Activated naive CD4-positive, alpha-beta T cell treated with anti-CD3 and anti-CD28 coated beads, Interleukin-2, amount 10 ng/mL, durations not matched to agents 7 days and 5 days (primary cell): Measurements from ENCODE around the gene IRF2BP2.

Experiments used
- CTCF ChIA-PET: fragments of 350-600 bp; sonication (Branson Sonifier 250); formaldehyde crosslinking; loops from one replicate; lab custom pipeline; 2021; ENCODE audit warnings: antibody characterized with exemption; lab: Charles Lee
- DNase-seq: peaks from one replicate; pipeline ENCODE4 v3.0.0-alpha.2; 2020
- H3K27ac Mint-ChIP-seq: one replicate; pipeline ENCODE4 v1.8.0; 2021; ENCODE audit warnings: mild to moderate bottlenecking, moderate library complexity, mixed read lengths
- H3K27me3 Mint-ChIP-seq: one replicate; pipeline ENCODE4 v1.8.0; 2021; ENCODE audit warnings: mild to moderate bottlenecking, mixed read lengths
- H3K36me3 Mint-ChIP-seq: one replicate; pipeline ENCODE4 v1.8.0; 2021; ENCODE audit warnings: mixed read lengths
- H3K4me1 Mint-ChIP-seq: one replicate; pipeline ENCODE4 v1.8.0; 2021; ENCODE audit warnings: mixed read lengths
- H3K4me3 Mint-ChIP-seq: one replicate; pipeline ENCODE4 v1.8.0; 2021; ENCODE audit warnings: mild to moderate bottlenecking, moderate library complexity, mixed read lengths
- H3K9me3 Mint-ChIP-seq: one replicate; pipeline ENCODE4 v1.8.0; 2021; ENCODE audit warnings: mixed read lengths

The IRF2BP2 gene

GRCh38 chr1:234627009-234627950, 17.3 kb upstream of the IRF2BP2 start:
- H3K9me3 Mint-ChIP-seq: no peaks in the 10 kb centered on the region
- no peaks in the 10 kb centered on the region for H3K36me3 Mint-ChIP-seq
- H3K4me1 Mint-ChIP-seq: no peaks in the 10 kb centered on the region
- no peak overlapping the region for H3K27ac Mint-ChIP-seq
- peaks cover 3% of the 10 kb centered on the region for H3K27me3 Mint-ChIP-seq
- H3K4me3 Mint-ChIP-seq: no peak overlapping the region
- no peak for DNase-seq
- CTCF ChIA-PET: no interaction called here

GRCh38 chr1:234626391-234626790, 16.4 kb upstream of the IRF2BP2 start:
- H3K36me3 Mint-ChIP-seq: no peaks in the 10 kb centered on the region
- CTCF ChIA-PET: no interaction called here
- no peaks in the 10 kb centered on the region for H3K4me1 Mint-ChIP-seq
- no peaks in the 10 kb centered on the region for H3K9me3 Mint-ChIP-seq
- H3K27ac Mint-ChIP-seq: no peak overlapping the region
- H3K27me3 Mint-ChIP-seq: peaks cover 6% of the 10 kb centered on the region
- DNase-seq: no peak
- H3K4me3 Mint-ChIP-seq: no peak overlapping the region

- Mint-ChIP-seq H3K27ac (no peak overlapping the region), H3K4me3 (no peak overlapping the region), H3K36me3 (no peaks in the 10 kb centered on the region), H3K9me3 (no peaks in the 10 kb centered on the region), H3K27me3 (peaks cover 6% of the 10 kb centered on the region), H3K4me1 (peaks cover 3% of the 10 kb centered on the region)
- CTCF ChIA-PET: no interaction called here
- no peak for DNase-seq
These were observed 14.7 kb upstream of the IRF2BP2 start for GRCh38 chr1:234624724-234625117.

- peaks cover 6% of the 10 kb centered on the region for H3K27me3 Mint-ChIP-seq
- H3K36me3 Mint-ChIP-seq: no peaks in the 10 kb centered on the region
- CTCF ChIA-PET: no interaction called here
- H3K27ac Mint-ChIP-seq: no peak overlapping the region
- no peak overlapping the region for H3K4me3 Mint-ChIP-seq
- no peak for DNase-seq
- peaks cover 14% of the 10 kb centered on the region for H3K4me1 Mint-ChIP-seq
- H3K9me3 Mint-ChIP-seq: no peaks in the 10 kb centered on the region
These were observed 11.8 kb upstream of the IRF2BP2 start for GRCh38 chr1:234621657-234622335.

- CTCF ChIA-PET: no interaction called here
These were observed 11.1 kb upstream of the IRF2BP2 start for GRCh38 chr1:234621127-234621468.

GRCh38 chr1:234620272-234621126, 10.5 kb upstream of the IRF2BP2 start:
- Mint-ChIP-seq H3K36me3 (no peaks in the 10 kb centered on the region), H3K4me1 (peaks cover 19% of the 10 kb centered on the region), H3K9me3 (no peaks in the 10 kb centered on the region), H3K27ac (no peak overlapping the region), H3K4me3 (no peak overlapping the region), H3K27me3 (peaks cover 6% of the 10 kb centered on the region)
- CTCF ChIA-PET: no interaction called here
- DNase-seq: no peak

More at GRCh38 chr1:234621127-234621468, 11.1 kb upstream of the IRF2BP2 start:
- peaks cover 19% of the 10 kb centered on the region for H3K4me1 Mint-ChIP-seq
- H3K36me3 Mint-ChIP-seq: no peaks in the 10 kb centered on the region
- no peak for DNase-seq
- H3K9me3 Mint-ChIP-seq: no peaks in the 10 kb centered on the region
- H3K4me3 Mint-ChIP-seq: no peak overlapping the region
- H3K27me3 Mint-ChIP-seq: peaks cover 6% of the 10 kb centered on the region
- no peak overlapping the region for H3K27ac Mint-ChIP-seq

GRCh38 chr1:234619794-234620247, 9.8 kb upstream of the IRF2BP2 start:
- no peak overlapping the region for H3K4me3 Mint-ChIP-seq
- peaks cover 19% of the 10 kb centered on the region for H3K4me1 Mint-ChIP-seq

GRCh38 chr1:234619071-234619480, 9.1 kb upstream of the IRF2BP2 start:
- Mint-ChIP-seq H3K4me1 (peaks cover 21% of the 10 kb centered on the region), H3K9me3 (no peaks in the 10 kb centered on the region), H3K27ac (no peak overlapping the region), H3K4me3 (no peak overlapping the region), H3K36me3 (no peaks in the 10 kb centered on the region), H3K27me3 (peaks cover 6% of the 10 kb centered on the region)
- CTCF ChIA-PET: no interaction called here
- DNase-seq: no peak

More at GRCh38 chr1:234619794-234620247, 9.8 kb upstream of the IRF2BP2 start:
- no peak for DNase-seq
- no peak overlapping the region for H3K27ac Mint-ChIP-seq
- H3K27me3 Mint-ChIP-seq: peaks cover 6% of the 10 kb centered on the region
- H3K9me3 Mint-ChIP-seq: no peaks in the 10 kb centered on the region
- H3K36me3 Mint-ChIP-seq: no peaks in the 10 kb centered on the region
- CTCF ChIA-PET: no interaction called here

GRCh38 chr1:234618737-234619049, 8.7 kb upstream of the IRF2BP2 start:
- peaks cover 6% of the 10 kb centered on the region for H3K27me3 Mint-ChIP-seq
- H3K4me3 Mint-ChIP-seq: no peak overlapping the region
- no peak overlapping the region for H3K27ac Mint-ChIP-seq
- no peak for DNase-seq
- peaks cover 24% of the 10 kb centered on the region for H3K4me1 Mint-ChIP-seq
- CTCF ChIA-PET: no interaction called here
- no peaks in the 10 kb centered on the region for H3K36me3 Mint-ChIP-seq
- no peaks in the 10 kb centered on the region for H3K9me3 Mint-ChIP-seq

- CTCF ChIA-PET: no interaction called here
These were observed 8.2 kb upstream of the IRF2BP2 start for GRCh38 chr1:234617986-234618736.

GRCh38 chr1:234617131-234617985, 7.4 kb upstream of the IRF2BP2 start:
- Mint-ChIP-seq H3K36me3 (no peaks in the 10 kb centered on the region), H3K27ac (no peak overlapping the region), H3K9me3 (no peaks in the 10 kb centered on the region), H3K4me1 (peaks cover 38% of the 10 kb centered on the region), H3K27me3 (peaks cover 6% of the 10 kb centered on the region), H3K4me3 (no peak overlapping the region)
- DNase-seq: no peak
- CTCF ChIA-PET: interaction anchor here (0.9 to 2.5 kb wide), 2 partner anchors 106 to 107 kb away, joined by 3 to 6 read pairs; no protein-coding TSS in a partner anchor

More at GRCh38 chr1:234617986-234618736, 8.2 kb upstream of the IRF2BP2 start:
- Mint-ChIP-seq H3K9me3 (no peaks in the 10 kb centered on the region), H3K4me3 (no peak overlapping the region), H3K4me1 (peaks cover 30% of the 10 kb centered on the region), H3K27ac (no peak overlapping the region), H3K27me3 (peaks cover 6% of the 10 kb centered on the region), H3K36me3 (no peaks in the 10 kb centered on the region)
- DNase-seq: no peak

- CTCF ChIA-PET: interaction anchor here (0.9 to 2.5 kb wide), 3 partner anchors 106 to 111 kb away, joined by 3 to 6 read pairs (median 3); no protein-coding TSS in a partner anchor
- Mint-ChIP-seq H3K36me3 (no peaks in the 10 kb centered on the region), H3K27ac (no peak overlapping the region), H3K27me3 (peaks cover 3% of the 10 kb centered on the region), H3K9me3 (no peaks in the 10 kb centered on the region), H3K4me3 (no peak overlapping the region), H3K4me1 (peaks cover 45% of the 10 kb centered on the region)
- no peak for DNase-seq
These were observed 6.7 kb upstream of the IRF2BP2 start for GRCh38 chr1:234616644-234617043.

GRCh38 chr1:234614081-234614489, 4.1 kb upstream of the IRF2BP2 start:
- Mint-ChIP-seq H3K9me3 (no peaks in the 10 kb centered on the region), H3K36me3 (no peaks in the 10 kb centered on the region), H3K4me3 (no peak overlapping the region), H3K27ac (no peak overlapping the region), H3K4me1 (peaks cover 49% of the 10 kb centered on the region), H3K27me3 (no peaks in the 10 kb centered on the region)
- CTCF ChIA-PET: interaction anchor here (1.3 to 3.7 kb wide), 5 partner anchors 13 to 469 kb away, joined by 4 to 20 read pairs (median 5); no protein-coding TSS in a partner anchor
- no peak for DNase-seq
